ENCODE measurements around the gene DNAJC30.

The DNAJC30 gene

DNA sequence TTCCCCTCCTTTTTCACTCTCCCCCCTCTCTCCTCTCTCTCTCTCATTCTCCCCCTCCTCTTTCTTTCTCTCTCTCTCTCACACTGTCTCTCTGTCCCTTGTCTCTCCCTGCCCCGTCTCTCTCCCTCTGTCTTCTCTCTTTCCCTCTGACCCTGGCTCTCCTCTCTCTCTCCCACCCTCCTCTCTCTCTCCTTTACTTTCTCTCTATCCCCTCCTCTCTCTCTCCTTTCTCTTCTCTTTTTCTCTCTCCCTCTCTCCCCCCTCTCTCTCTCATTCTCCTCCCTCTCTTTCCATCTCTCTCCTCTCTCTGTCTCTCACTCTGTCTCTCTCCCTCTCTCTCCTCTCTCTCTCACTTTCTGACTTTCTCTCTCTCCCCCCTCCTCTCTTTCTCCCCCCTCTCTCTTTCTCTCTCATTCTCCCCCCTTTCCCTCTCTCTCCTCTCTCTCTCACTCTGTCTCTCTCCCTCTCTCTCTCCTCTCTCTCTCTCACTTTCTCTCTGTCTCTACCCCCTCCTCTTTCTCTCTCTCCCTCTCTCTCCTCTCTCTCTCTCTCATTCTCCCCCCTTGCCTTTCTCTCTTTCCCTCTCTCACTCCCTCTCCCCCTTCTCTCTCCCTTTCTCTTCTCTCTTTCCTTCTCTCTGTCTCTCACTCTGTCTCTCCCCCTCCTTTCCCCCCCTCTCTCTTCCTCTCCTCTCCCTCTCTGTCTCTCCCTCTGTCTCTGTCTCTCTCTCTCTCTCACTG, 34.5 kb downstream of the DNAJC30 start:
- no peak for DNase-seq (ENCODE audit: low read depth, low spot score)

DNA sequence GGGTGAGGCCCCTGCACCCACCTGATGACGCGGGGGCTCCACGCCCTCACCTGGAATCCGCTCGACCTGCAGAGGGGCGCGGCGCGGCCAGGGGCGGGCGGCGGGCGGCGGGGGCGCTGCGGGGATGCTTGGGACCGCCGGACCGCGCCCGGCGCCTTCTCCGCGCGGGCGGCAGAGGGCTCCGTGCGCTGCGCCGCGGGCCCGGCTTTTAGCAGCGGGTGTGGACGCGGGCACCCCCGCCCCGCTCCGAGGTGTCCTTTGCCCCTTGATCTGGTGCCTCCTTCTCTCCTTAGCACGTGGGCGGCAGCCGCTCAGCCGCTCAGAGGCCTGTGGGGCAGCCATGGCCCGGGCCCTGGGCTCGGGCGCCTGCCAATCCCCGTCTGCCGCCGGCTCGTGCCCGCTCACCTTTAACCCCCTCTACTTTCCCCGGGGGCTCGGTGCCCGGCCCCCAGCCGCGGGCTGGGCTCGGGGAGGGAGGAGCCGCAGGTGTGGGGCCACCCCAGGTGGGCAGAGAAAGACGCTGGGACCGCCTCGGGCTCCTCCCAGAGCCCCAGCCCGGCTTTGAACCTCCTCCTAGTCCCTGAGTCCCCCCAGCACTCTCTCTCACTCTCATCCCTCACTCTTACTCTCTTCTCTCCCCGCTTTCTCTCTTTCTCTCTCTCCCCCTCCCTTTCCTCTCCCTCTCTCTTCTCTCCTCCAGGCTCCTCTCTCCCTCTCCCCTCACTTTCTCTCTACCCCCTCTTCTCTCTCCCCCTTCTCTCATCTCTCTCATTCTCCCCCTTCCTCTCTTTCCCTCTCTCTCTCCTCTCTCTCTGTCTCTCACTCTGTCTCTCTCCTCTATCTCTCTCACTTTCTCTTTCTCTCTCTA, 35.3 kb downstream of the DNAJC30 start:
- no peak for DNase-seq (ENCODE audit: low read depth, low spot score)

DNA sequence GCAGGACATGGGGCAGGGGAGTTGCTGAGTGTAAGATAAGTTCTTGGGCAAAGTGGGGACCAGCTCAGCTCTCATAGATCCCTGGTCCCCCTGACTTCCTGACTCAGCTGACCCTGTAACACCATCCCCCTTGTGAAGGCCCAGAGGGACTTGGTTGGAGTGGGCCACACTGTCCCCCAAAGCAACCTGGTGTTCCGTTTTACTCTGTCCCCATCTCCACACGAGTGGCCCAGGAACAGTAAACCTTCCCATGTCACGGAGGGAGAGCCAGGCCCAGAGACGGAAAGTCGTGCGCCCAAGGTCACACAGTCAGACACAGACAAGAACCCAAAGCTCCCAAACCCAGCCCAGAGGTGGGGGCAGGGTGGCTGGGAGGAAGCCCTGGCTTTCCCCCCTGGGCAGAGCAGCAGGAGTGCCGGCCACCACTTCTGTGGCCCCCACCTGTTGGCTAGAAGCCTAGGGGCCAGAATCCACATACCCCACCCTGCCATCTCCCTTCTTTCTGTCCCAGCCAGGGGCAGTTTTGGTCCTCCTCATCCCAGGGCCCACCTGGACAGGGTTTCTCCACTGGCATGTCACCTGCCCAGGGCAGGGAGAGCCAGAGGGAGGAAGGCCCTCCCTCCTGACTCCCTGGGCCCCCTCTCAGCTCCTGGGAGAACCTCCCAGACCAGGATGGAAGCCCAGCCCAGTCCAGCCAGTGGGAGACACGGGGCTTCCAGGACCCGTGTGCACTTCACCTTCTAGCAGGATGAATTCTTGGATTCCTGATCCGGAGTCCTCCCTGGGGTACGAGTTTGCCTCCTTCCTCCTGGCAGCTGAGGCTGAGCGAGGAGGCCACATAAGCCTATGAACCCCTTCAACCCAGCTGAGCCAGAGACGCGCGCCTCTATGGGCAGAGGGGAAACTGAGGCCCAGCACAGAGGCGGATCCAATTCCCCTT, 36.2 kb downstream of the DNAJC30 start:
- no peak for DNase-seq (ENCODE audit: low read depth, low spot score)

DNA sequence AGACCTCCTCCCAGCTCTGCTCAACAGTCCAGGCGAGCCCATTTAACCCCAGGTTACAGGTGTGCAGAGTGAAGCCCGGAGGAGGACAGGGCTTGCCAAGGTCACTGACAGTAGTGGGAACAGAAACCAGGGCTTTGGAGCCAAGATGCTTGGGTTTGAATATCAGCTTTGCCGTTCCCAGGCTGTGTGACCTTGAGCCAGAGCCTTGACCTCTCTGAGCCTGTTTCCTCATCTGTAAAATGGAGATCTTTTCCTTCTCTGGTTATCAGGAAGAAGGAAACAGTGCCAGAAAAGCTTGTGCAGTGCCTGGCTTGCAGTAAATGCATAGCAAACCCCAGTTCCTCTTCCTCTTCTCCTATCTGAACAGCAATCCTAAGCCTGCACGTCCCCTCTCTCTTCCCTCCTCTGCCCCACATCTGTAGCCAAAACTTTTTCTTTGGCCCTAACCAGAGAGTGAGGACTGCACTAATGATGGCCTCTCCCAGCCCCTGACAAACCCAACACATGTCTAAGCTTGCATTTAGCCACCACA, 37.5 kb downstream of the DNAJC30 start:
- DNase-seq (ENCODE audit: low read depth, low spot score), result no peak

DNA sequence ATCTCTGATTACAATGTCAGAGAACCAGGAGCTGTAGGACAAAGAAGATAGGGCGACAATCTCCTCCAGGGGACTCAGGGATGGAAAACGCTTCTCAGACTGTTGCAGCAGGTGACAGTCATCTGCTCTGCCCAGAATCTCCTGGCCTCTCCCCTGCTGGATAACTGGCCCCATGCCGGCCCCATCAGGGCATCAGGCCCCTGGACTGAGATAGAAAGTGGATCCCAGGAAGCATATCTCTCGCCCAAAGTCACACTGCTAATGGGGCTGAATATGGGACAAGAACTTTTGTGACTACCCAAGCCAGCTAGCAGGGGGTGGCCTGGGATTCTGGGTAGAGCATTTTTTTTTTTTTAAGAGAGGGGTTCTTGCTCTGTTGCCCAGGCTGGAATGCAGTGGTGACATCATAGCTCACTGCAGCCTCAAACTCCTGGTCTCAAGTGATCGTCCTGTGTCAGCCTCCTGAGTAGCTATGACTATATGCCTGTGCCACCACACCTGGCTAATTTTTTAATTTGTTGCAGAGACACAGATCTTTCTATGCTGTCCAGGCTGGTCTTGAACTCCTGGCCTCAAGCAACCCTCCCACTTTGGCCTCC, 38.5 kb downstream of the DNAJC30 start:
- DNase-seq (ENCODE audit: low read depth, low spot score), result no peak

DNA sequence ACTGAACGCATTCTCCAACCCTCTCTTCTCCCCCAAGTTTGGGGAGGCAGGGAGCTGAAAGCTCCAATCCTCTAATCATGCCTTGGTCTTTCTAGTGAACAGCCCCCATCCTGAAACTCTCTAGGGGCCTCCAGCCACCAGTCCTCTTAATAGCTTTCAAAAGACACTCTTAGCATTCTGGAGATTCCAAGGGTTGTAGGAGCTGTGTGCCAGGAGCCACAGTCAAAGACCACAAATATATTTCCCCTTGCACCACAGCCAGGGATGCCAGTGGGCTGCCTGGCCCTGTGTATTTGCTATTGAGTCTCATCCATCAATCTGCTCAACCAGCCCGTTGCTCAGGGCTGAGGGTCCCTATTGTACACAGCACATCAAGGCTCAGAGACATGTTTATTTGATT, 40.4 kb downstream of the DNAJC30 start:
- no peak for DNase-seq (ENCODE audit: low read depth, low spot score)

DNA sequence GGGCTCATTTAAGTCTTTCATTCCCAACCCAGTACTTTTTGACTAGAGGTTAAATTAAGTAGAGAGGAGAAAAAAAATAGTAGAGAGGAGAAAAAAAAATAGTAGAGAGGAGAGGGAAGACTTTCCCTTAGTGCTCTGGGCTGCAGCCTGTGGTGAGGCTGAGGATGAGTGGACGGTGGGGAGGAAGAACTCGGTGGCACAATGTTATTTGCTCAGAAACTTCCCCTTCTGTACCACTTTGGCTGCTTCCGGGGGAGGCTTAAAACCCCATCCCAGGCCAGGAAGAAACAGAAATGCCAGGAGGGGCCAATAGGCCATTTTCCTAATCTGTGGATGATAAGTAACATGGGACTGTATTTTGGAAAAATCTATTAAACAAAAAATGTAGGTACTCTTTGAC, 44.3 kb downstream of the DNAJC30 start:
- DNase-seq (ENCODE audit: low read depth, low spot score), result no peak

DNA sequence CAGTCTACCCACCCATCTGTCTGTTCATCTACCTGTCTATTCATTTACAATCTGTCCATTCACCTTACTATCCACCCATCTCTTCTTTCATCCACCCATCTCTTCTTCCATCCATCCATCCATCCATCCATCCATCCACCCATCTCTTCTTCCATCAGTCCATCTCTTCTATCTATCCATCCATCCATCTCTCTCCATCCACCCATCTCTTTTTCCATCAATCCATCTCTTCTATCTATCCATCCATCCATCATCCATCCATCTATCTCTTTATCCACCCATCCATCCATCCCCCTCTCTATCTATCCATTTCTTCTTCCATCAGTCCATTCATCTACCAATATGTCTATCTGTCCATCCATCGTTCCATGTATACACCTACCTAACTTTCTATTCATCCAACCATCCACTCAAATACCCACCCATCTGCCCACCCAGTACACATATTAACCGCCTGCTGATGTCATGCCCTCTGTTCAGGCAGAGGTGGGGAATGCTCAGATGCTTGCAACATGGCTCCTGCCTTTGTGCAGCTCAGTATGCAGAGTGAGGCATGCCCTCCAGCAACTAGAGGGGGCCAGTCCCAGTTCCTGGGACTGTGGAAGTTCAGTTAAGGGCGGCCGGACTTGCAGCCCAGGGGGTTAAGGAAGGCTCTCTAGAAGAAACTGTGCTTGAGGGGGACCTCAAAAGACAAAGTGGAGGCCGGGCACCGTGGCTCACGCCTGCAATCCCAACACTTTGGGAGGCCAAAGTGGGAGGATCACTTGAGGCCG, 47.6 kb downstream of the DNAJC30 start:
- no peak for DNase-seq (ENCODE audit: low read depth, low spot score)

DNA sequence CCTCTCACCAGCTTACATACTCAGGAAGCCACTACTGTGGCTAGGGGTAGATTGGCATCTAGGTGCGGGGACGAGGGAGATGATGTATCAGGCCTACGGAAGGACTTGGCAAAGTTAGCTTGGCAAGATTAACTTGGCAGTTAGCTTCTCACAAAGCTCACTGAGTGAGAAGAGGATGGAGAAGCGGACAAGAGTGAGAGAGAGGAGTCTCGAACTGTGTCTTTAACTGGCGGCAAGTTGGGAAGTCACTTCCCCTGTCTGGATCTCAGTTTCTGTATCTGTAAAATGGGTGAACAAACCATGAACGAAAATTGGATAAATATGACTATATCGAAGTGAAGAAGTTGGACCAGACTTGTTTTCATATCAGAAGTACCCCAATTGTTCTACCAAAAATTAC, 49.4 kb downstream of the DNAJC30 start:
- no peak for DNase-seq (ENCODE audit: low read depth, low spot score)

DNA sequence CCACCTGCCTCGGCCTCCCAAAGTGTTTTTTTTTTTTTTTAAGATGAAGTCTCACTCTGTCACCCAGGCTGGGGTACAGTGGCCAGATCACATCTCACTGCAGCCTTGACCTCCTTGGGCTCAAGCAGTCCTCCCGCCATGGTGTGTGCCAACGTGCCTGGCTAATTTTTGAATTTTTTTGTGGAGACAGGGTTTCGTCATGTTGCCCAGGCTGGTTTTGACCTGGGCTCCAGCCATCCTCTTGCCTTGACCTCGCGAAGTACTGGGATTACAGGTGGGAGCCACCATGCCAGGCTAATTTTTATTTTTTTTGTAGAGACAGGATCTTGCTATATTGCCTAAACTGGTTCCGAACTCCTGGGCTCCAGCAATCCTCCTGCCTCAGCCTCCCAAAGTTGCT, 49.9 kb downstream of the DNAJC30 start:
- no peak for DNase-seq (ENCODE audit: low read depth, low spot score)

DNA sequence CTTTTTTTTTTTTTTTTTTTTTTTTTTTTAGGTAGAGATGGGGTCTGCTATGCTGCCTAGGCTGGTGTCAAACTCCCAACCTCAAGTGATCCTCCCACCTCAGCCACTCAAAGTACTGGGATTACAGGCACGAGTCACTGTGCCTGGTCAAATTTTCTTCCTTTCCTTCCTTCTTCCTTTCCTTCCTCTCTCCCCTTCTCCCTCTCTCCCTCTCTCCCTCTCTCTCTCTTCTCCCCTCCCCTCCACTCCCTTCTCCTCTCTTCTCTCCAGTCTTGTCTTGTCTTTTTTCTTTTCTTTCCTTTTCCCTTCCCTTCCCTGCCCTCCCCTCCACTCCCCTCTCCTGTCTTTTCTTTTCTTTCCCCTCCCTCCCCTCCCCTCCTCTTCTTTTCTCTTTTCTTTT, 51.7 kb downstream of the DNAJC30 start:
- no peak for DNase-seq (ENCODE audit: low read depth, low spot score)

Data from smooth muscle cell of the brain vasculature (primary cell).